ENCODE data around the gene CD59.

Gene CD59

GRCh38 chr11:33736148-33736812 is at the start of gene CD59:
CD59 (minus strand) TSS chr11:33736423; CDS start chr11:33722445, 13,978 bp downstream.
- DNase-seq, result peak; percentile 79 to 83

DNA sequence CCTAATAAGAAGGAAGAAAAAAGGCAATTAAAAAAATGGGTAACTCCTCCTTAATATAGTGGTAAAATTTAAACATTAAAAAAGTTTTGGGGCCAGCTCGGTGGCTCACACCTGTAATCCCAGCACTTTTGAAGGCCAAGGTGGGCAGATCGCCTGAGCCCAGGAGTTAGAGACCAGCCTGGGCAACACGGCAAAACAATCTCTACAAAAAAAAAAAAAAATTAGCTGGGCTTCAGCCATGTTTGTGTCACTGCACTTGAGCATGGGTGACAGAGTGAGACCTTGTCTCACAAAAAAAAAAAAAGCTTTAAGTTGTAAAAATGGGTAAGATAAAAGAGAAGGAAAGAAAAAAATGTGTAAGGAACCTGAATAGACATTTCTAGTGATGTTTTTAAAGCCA is 49.4 kb upstream of the CD59 start:
- no peak for DNase-seq

DNA sequence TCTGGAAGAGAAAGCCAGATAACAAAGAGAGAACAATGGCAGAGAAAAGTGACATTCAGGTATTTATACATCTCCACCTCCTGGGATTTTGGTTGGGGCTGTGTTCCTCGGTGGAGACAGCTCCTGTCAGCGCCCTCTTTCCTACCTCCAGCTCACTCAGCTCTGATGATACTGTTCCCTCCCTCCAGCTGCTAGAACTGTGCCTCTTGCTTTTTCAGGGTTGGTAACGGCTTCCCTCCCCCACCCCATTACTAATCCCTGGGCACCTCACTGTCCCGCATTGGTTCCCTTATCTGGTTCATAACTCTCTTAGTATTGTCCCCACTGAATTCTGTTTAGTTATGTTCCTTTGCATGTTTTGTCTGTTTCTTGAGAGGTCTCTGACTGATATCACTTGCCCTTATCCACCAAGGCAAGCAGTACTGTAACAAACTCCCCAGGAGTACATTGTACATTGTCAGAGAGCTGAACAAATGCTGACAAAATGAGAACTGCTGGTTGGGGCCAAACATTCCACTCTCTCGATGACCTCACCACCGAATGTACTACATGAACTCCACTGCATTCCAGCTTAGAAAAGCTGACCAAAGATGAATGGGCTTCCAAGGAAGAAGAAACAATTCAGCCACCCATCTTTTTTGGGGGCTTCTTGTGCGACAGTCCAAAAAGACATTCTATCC is 43.8 kb upstream of the CD59 start:
- DNase-seq, result no peak

GRCh38 chr11:33778675-33779074 is 42.5 kb upstream of the CD59 start:
- DNase-seq, result no peak

- DNase-seq, result no peak
Observed at GRCh38 chr11:33777906-33778305, 41.7 kb upstream of the CD59 start.

DNA sequence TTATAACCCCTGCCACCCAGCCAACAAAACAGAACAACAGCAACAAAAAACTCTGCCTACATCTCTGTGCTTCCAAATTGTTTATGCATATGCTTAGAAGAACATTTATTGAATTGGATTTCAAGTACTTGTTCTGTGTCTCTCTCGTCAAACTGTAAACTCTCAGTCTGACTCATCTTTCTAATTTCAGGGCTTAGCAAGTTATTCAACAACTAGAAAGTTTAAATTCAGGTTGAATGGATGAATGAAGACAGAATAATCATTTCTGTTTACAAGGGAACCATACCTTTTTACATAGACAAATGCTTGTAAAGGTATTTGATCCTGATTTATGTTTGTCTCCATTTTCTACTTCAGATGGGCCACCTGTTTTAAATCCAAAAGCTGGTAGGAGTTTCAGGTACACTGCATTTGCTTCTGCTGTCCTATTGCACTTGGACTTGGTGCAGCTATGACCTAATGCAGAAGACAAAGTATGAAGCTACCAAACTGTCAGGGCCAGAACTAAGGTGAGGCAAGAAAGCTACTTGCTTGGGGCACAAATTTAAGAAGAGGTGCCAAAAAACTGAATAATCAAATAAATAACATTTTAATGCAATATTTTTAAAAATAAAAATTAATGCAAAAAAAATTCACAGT is 39.7 kb upstream of the CD59 start:
- DNase-seq, result no peak

DNA sequence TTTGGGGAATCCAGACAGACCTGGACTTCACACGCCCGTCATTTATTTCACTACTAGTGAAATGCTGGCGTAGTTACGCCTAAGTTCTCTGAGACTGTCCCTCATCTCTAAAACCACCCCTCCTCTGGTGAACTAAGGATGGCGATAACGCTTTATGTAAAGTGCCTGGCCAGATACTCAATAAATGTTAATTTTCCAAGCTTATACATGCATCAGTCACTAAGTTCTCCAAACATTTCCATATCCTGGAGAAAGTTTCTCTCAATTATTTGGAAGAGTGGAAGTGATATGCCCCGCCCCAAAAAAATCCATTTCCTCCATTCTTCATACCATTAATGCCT is 39.2 kb upstream of the CD59 start:
- DNase-seq, result no peak

DNA sequence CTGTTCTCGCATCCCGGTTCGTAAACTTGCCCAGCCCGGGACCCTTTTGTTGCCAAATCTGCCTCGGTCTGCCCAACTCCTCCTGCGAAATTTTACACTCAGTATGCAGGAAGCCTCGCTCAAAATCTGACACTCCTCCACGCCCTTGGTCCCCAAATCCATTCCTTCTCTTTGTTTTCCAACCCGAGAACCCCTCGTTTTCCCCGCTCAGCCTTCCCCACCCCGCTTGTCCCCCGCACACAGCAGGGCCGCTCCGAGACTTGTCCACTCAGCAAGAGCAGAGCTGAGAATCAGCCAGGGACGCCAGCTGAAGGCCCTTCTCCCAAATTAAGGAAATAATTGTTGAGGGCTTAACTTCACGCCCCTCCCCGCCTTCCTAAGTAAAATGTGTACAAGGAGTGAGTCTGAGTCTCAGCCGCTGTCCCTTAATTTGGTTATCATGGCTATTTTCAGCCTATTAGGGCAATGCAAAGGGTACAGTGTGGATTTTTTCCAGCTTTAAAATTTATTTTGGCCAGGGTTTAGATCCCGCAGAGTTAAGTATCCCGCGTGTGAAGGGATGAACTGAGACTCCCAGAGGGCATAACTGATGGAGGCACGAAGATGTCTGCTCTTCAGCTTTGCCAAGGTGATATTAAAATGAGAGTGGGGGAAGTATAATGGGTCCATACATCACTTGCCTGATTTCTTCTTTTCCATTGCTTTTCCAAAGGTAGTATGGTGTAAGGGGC is 38.7 kb upstream of the CD59 start:
- DNase-seq, result peak in 1 of 2 donors; percentile 6

DNA sequence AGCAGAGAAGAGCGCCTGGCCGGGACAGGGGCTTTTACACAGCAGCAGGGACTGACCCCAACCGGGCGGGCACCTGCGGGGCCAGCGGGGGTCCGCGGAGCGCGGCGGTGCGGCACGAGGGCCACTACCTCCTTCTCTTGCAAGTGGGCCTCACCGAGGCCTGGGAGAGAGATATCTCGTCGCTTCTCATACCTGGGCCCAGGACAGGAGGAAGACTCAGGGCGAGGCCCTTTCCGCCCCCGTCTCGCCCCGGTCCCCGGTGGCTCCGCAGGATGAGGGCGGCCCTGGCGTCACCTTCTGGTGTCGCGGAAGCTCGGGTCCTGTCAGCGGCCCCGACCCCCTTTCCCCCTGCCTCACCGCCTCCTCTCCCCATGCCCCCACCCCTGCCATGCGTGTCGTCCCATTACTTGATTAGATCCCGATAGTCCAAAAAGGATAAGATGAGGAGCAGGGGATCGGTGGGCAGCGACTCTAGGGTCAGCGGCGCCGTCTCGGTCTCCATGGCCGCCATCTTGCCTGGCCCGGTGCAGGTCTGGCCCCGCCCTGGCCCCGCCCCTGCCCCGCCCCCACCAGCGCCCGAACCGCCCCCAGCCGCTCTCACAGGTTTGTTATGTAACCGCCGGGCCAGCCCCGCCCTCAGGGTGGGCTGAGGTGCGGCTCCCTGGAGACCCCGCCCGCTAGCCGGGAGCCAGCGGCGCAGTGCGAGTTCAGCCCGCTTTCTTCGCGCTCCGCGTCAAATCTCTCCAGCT is 37.9 kb upstream of the CD59 start, which contains the start of gene FBXO3:
Gene FBXO3 (minus strand): TSS at position 534 of the 749 bp plus-strand sequence. CDS start 23 bp downstream, at position 511.
- DNase-seq, result peak; percentile 67 to 68

- no peak for DNase-seq
Observed at GRCh38 chr11:33773404-33773986, 37.3 kb upstream of the CD59 start.

DNA sequence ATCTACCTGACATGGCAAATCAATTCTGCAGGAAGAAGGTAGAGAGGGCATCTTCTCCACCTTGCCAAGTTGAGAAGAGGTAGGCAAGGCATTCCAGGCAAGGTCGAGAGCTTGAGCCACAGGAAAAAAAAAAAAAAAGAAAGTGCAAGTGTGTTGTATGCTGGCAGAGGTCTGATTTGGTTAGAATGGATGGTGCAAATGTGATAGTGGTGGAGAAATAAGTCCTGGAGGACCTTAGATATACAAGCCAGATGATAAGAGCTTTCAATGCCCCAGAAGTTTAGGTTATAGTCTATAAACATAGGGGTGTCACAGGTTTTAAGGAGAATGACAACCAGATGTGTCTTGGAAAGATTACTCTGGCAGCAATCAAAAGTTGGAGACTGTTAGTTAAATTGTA is 36.6 kb upstream of the CD59 start:
- DNase-seq, result no peak

- no peak for DNase-seq
Observed at GRCh38 chr11:33772300-33772699, 36.1 kb upstream of the CD59 start.

GRCh38 chr11:33770236-33770635 is 34.0 kb upstream of the CD59 start:
- DNase-seq, result no peak

GRCh38 chr11:33769542-33769941 is 33.3 kb upstream of the CD59 start:
- DNase-seq, result no peak

GRCh38 chr11:33767624-33768023 is 31.4 kb upstream of the CD59 start:
- DNase-seq, result no peak

DNA sequence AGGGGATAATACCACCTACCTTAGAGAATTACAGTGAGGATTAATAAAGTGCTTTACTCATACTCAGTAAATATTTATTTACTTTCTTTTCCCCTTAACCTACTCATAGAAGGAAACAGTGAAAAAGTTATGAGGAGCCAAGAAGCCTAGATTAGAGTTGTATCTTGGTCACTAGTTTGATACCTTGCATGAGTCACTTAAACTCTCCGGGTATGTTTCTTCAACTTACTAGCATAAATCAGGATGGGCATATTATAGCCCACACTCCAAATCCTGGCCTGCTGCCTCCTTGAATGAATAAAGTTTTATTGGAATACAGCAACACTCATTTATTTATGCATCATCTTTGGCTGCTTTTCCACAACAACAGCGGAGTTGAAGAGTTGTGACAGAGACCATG is 29.9 kb upstream of the CD59 start:
- DNase-seq, result no peak

- DNase-seq, result no peak
Observed at GRCh38 chr11:33761471-33761870, 25.2 kb upstream of the CD59 start.

DNA sequence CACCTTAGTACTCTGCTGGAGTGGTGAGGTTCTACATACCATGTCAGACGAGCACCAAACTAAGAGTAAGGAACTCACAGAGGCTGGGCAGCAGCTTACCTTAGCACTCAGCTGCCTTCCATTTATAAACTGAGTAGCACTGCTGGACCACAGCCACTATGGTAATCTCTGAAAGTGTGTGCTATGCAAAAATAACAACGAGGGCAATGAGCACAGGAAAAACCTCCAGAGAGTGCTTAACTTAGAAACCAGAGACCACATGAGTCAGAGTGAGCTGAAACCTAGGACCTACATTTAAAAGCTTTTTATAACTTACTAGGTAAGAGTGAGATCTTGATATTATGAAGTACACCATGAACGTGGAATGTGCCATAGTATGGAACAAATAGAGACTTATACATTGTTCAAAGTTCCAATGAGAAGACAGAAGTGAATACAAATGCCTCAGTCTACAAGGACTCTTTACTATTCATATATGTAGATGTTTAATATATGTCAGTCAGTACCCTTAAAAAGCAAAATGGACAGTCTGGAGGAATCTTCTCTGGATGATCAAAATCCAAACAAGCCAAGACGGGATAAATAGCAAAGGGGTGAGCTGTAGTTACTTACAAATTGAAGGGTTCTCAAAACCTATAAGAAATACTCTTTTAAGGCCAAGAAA is 17.2 kb upstream of the CD59 start:
- no peak for DNase-seq

- no peak for DNase-seq
Observed at GRCh38 chr11:33751878-33752277, 15.7 kb upstream of the CD59 start.

DNA sequence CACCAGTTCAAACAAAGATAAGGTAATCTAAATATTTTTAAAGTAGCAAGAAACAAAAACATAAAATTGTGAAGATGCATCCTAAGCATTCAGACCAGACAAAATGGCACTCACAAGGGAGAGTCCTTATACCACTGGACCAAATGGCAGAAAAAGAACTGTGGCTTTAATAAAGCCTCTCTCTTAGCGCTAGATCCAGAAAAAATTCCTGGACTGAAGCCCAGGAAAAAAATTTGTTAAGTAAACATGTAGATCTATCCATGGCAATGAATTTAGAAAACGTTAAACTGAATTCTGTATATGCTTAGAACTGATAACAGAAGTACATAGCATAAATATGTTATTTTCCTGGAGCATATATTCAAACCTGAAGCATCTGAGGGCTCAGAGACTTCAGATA is 11.8 kb upstream of the CD59 start:
- no peak for DNase-seq

DNA sequence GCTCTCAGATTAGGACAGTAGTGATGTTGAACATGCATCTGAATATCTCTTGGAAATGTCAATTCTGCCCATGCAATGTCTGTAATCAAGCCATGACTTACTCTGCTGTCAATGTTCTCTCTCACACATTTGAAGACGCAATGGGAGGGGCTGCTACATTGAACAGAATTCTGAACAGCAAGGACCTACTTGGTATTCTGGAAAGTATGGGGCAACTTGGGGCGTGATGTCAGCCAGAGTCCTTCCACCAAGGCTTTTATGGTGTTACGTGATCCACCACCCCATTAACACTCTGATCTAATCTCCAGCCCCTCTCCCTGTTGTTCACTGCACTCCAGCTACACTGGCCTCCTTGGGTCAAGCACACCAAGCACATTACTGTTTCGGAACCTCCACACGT is 7.1 kb upstream of the CD59 start:
- no peak for DNase-seq
